ENCODE results near the gene CERCAM.

DNA sequence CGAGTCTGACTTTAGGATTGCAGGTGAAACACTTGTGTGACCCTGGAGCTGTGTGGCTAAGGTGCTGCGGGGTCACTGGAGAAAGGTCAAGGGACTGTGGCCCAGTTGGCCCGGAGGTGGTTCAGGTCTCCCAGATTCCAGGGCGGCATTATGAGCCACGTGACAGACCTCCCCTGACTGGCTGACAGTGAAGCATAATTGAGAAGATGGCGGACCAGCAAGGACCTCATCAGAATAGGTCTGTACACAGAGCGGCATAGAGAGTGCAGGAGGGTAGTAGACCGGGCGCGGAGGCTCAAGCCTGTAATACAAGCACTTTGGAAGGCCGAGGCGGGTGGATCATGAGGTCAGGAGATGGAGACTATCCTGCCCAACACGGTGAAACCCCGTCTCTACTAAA is 34.3 kb downstream of the CERCAM start:
- TF ChIP-seq, protein P1, sequence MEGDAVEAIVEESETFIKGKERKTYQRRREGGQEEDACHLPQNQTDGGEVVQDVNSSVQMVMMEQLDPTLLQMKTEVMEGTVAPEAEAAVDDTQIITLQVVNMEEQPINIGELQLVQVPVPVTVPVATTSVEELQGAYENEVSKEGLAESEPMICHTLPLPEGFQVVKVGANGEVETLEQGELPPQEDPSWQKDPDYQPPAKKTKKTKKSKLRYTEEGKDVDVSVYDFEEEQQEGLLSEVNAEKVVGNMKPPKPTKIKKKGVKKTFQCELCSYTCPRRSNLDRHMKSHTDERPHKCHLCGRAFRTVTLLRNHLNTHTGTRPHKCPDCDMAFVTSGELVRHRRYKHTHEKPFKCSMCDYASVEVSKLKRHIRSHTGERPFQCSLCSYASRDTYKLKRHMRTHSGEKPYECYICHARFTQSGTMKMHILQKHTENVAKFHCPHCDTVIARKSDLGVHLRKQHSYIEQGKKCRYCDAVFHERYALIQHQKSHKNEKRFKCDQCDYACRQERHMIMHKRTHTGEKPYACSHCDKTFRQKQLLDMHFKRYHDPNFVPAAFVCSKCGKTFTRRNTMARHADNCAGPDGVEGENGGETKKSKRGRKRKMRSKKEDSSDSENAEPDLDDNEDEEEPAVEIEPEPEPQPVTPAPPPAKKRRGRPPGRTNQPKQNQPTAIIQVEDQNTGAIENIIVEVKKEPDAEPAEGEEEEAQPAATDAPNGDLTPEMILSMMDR (IDR thresholded peaks at IDR 0.05; ENCODE audit: insufficient read depth, low read length), result no peak
- TF ChIP-seq, protein P2, sequence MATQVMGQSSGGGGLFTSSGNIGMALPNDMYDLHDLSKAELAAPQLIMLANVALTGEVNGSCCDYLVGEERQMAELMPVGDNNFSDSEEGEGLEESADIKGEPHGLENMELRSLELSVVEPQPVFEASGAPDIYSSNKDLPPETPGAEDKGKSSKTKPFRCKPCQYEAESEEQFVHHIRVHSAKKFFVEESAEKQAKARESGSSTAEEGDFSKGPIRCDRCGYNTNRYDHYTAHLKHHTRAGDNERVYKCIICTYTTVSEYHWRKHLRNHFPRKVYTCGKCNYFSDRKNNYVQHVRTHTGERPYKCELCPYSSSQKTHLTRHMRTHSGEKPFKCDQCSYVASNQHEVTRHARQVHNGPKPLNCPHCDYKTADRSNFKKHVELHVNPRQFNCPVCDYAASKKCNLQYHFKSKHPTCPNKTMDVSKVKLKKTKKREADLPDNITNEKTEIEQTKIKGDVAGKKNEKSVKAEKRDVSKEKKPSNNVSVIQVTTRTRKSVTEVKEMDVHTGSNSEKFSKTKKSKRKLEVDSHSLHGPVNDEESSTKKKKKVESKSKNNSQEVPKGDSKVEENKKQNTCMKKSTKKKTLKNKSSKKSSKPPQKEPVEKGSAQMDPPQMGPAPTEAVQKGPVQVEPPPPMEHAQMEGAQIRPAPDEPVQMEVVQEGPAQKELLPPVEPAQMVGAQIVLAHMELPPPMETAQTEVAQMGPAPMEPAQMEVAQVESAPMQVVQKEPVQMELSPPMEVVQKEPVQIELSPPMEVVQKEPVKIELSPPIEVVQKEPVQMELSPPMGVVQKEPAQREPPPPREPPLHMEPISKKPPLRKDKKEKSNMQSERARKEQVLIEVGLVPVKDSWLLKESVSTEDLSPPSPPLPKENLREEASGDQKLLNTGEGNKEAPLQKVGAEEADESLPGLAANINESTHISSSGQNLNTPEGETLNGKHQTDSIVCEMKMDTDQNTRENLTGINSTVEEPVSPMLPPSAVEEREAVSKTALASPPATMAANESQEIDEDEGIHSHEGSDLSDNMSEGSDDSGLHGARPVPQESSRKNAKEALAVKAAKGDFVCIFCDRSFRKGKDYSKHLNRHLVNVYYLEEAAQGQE (IDR thresholded peaks at IDR 0.05; ENCODE audit: insufficient replicate concordance, low read depth), result no peak
- TF ChIP-seq POLR2AphosphoS5 (IDR thresholded peaks at IDR 0.05; ENCODE audit: low read depth), result no peak

Measured in HL-60 (cell line).